PC-9 (cell line): ENCODE measurements around the gene CD83.

Experiments used
- CTCF ChIP-seq: fragments of 200-600 bp; sonication (generic); conservative IDR thresholded peaks from 2 replicates; pipeline ENCODE4 v1.6.1; 2017; ENCODE audit warnings: mixed run types, antibody characterized with exemption, mild to moderate bottlenecking, moderate library complexity
- EZH2 ChIP-seq: fragments of 200-600 bp; sonication (generic); IDR thresholded peaks from 2 replicates; pipeline ENCODE4 v1.8.0; 2017; ENCODE audit warnings: antibody characterized with exemption, low read depth

GRCh38 chr6:14100138-14100537 is 17.4 kb upstream of the CD83 start:
- no peak for TF ChIP-seq EZH2
- TF ChIP-seq CTCF: no peak
